Epithelial cell of esophagus (primary cell): ENCODE results near the gene TMEM184B.

Experiments used
- DNase-seq: peaks from one replicate; pipeline ENCODE4 v3.0.0; 2010; ENCODE audit warnings: low read depth
- H3K4me3 ChIP-seq: 2 replicates; pipeline ENCODE4 v1.5.1; 2011; ENCODE audit warnings: mild to moderate bottlenecking, low read length, control low read depth
- TF ChIP-seq, protein P1 (sequence below): IDR thresholded peaks from 2 replicates; pipeline ENCODE4 v1.5.1; 2011; ENCODE audit warnings: low read depth, mild to moderate bottlenecking, low read length, control low read depth, inconsistent platforms; ENCODE audit not compliant: insufficient read depth; ENCODE audit errors: missing control alignments

The TMEM184B gene

DNA sequence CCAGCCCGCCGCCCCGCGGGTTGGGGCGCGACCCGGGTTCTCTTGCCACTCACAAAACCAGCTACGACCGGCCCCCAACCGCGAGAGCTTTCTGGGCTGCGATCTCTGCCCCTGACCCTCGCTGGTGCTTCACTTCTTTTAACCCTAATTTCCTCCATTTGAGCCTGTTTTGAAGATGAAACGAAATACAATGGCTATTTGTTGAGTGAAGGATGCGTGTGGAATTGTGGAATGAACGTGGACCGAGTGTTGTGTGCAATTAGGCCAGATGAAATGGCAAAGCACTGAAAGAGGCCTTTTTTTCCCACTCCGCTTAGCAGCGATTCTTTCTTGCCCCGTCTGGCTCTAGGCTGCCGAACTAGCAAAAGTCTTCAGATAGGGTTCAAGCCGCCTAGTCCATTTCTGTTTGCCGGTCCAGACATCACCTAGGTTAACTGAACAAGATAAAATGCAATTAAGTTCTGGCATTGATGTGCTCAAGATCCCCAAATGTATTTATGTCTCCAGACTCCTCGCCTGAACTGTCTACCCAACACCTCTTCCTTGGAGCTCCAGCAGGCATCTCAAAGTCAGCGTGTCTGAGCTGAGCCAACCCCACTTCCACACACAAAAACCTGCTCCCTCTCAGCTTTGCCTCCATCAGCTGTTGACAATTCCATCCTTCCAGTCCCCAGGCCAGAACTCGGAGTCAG, 471 bp upstream of the TMEM184B start:
- TF ChIP-seq, protein P1, sequence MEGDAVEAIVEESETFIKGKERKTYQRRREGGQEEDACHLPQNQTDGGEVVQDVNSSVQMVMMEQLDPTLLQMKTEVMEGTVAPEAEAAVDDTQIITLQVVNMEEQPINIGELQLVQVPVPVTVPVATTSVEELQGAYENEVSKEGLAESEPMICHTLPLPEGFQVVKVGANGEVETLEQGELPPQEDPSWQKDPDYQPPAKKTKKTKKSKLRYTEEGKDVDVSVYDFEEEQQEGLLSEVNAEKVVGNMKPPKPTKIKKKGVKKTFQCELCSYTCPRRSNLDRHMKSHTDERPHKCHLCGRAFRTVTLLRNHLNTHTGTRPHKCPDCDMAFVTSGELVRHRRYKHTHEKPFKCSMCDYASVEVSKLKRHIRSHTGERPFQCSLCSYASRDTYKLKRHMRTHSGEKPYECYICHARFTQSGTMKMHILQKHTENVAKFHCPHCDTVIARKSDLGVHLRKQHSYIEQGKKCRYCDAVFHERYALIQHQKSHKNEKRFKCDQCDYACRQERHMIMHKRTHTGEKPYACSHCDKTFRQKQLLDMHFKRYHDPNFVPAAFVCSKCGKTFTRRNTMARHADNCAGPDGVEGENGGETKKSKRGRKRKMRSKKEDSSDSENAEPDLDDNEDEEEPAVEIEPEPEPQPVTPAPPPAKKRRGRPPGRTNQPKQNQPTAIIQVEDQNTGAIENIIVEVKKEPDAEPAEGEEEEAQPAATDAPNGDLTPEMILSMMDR, result no peak
- no peak for DNase-seq
- H3K4me3 ChIP-seq, result peak overlapping the region; percentile 45

- peak overlapping the region; percentile 76 for H3K4me3 ChIP-seq
- TF ChIP-seq, protein P1, result no peak
- peak; percentile 56 for DNase-seq
Observed at GRCh38 chr22:38271927-38272372, 860 bp downstream of the TMEM184B start.

GRCh38 chr22:38271101-38271500, 1.7 kb downstream of the TMEM184B start:
- TF ChIP-seq, protein P1, result no peak
- no peak for DNase-seq
- H3K4me3 ChIP-seq, result no peak overlapping the region

- no peak overlapping the region for H3K4me3 ChIP-seq
- TF ChIP-seq, protein P1, result no peak
- DNase-seq, result no peak
Observed at GRCh38 chr22:38270091-38270992, 2.5 kb downstream of the TMEM184B start.

DNA sequence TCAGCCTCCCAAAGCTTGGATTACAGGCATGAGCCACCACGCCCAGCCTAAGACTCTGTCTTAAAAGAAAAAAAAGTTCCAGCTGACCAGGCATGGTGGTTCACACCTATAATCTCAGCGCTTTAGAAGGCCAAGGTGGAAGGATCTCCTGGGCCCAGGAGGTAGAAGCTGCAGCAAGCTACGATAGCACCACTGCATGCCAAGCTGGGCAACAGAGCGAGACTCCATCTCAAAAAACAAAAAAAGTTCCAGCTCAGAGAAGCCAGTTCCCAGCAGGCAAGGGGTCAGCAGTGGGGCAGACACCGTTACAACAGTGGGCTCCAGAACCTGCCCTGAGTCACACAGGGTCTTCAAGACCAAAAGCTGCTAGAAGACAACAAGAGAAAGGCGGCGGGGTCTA, 3.3 kb downstream of the TMEM184B start:
- DNase-seq, result no peak
- no peak overlapping the region for H3K4me3 ChIP-seq
- TF ChIP-seq, protein P1, result no peak

DNA sequence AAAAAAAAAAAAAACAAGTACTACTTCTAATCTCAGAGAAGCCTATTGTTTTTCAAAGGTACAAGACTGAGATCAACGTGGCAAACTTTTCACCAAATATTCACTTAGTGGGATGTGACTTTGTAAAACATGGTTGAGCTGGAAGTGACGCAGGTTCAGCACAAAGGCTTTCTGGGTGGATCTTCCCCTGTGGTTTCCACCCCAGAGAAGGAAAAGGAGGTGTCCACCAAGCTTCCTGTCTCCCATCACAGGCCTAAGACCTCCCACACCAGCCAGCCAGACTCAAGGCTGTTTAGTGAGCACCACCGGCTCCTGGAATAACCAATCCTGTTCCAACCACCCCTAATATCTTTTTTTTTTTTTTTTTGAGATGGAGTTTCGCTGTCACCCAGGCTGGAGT, 5.7 kb downstream of the TMEM184B start:
- no peak overlapping the region for H3K4me3 ChIP-seq
- DNase-seq, result no peak
- TF ChIP-seq, protein P1, result no peak
